Posterior vena cava (tissue), 2 donors: ENCODE data around the gene GNA14. TPM values are rescaled to one million over a fixed set of nuclear protein-coding genes. Genes with fewer than 3 reads are reported as not detected.
"Not testable (repeated sequence)": the region's sequence is repeated elsewhere in the genome, so short reads cannot be mapped to it uniquely, and the experiment has no call there.

Experiments
- DNase-seq: peaks from one replicate; pipeline ENCODE4 v3.0.0-alpha.2; 2020; ENCODE audit warnings: low spot score
- intact Hi-C, 2 donors: fragments of 100-400 bp; cut with DNase I; formaldehyde crosslinking; loops; one replicate each; pipeline versions ENCODE4 v1.14.1 to v1.14.2; 2022 to 2023
- total RNA-seq, 2 donors: library from RNA; stranded (reverse); fragmentation: NEBNext Ultra II Directional; extraction: Animal tissue kit (Norgen Biotek cat#: 25700); gene quantifications; one replicate each; pipeline ENCODE4 v1.2.1, GENCODE V29; 2021
- donor health status: DM: yes; HTN: yes; CAD: no.
- donor health status: DM: yes; HTN: yes; CAD: no.

GNA14 gene
- total RNA-seq, 2 donors from 2014 or later: 5.2 to 6.0 TPM

DNA sequence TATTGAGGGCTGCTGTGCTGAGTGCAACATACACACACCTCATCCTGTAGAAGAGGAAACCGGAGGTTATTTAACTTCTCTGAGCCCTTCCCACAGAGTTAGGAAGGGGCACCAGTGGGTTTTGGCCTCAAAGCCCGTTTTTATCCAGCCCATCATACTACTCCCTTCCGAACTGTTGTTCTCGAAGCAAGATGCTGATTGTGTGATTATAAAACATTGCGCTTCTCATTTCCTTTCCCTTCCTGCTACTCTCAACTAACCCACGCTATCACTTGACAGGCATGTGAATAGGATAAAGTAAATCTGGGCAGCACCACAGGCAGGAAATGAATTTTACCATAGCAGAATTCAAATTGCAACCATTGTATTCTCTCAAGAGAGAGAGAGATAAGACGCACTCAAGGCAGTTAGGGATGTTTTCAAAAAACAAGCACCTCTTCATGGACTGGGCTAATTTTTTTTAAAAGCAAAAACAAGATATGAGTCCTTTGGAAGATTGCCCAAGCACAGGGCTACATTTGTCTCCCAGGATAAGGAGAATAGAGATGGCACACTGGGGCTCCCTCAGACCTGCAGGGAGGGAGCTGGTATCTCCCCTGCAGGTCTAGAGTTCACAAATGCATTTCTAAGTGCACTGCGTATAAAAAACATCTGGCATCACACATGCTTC lies 52.6 kb downstream of the GNA14 start:
- intact Hi-C loops: no loop called here
- DNase-seq: no peak

DNA sequence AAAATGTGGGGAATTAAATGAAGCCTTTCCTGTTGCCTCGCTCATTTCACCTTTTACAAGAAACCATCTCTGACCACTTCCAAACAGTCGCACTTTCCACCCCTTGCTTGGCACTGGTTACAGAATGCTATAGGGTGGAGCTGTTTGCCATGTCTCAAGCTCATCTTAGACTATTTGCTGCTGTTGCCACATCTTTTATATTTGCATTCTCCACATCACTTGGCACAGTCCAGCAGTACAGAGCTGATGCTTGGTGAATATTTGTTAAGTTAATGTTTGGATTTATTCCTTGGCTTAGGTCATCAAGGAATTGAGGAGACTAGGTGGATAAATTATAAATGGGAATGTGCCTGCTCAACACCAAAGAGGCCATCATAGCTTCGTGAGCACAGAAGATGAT lies 53.2 kb downstream of the GNA14 start:
- DNase-seq: no peak
- intact Hi-C loops: no loop called here

DNA sequence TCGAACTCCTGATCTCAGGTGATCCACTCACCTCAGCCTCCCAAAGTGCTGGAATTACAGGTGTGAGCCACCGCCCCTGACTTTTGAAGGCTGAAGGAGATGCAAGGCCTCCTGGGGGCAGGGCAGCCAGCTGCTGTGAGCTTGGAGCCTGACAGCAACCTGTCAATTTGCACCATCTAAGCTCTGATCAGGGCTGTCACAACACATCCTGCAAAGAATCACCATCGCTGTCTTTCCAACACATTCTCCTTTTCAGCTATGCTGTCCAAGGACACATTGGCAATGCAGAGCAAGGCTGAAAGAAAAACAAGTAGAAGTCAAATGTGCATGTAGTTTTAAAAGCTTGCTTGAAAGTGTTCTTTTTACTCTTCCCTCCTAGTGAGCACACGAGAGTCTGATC lies 54.6 kb downstream of the GNA14 start:
- intact Hi-C loops: no loop called here
- DNase-seq: no peak

DNA sequence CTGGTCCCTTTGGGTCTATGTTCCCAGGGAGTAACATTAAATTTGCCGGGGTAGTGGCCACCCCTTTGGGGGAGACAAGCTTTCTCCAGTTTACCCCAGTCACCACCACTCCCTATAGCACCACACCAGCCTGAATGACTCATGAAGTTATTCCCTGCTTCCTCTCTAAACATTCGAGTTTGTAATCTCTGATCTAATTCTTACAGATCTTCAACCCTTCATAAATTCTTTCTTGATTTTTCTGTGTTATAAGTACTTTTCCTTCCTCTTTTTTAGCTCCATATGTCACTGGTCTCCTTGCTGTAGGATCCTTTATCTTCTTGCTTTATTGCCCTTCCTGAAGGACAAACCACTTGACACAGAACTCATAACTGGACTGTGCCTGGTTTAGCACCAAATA lies 55.6 kb downstream of the GNA14 start:
- intact Hi-C loops: no loop called here
- no peak for DNase-seq

DNA sequence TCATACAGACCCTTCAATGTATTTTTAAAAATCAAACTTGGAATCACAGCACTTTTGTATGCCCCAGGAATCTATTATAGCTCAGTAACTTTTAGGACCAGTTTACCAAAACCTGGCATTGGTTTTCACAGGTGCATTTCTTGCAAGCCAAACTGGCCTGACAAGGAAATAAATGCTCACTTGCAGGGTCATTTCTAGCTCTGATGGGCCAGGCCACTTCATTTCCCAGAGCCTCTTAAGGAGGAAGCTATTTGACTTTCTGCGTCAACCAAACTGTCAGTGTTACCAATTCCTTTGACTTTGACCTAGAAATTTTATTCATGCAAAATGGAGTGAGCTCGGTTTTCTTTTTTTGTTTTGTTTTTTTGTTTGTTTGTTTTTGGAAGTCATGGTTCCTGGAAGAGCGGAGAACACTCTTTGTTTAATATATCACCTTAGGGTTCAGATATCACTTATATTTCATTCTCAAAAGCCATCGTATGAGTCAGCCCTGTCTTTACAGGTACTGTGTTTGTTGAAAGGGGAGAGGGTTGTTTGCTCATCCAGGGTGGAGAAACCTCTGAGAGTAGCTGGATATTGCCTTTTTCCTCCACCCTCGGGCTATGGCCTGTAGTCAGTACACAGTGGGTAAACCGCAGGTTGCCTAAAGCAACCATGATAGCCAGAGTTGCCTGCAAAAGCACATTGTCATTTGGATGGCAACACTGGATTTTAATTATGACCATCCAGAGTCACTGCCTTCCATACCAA lies 58.9 kb downstream of the GNA14 start:
- intact Hi-C loops: no loop called here
- no peak for DNase-seq

DNA sequence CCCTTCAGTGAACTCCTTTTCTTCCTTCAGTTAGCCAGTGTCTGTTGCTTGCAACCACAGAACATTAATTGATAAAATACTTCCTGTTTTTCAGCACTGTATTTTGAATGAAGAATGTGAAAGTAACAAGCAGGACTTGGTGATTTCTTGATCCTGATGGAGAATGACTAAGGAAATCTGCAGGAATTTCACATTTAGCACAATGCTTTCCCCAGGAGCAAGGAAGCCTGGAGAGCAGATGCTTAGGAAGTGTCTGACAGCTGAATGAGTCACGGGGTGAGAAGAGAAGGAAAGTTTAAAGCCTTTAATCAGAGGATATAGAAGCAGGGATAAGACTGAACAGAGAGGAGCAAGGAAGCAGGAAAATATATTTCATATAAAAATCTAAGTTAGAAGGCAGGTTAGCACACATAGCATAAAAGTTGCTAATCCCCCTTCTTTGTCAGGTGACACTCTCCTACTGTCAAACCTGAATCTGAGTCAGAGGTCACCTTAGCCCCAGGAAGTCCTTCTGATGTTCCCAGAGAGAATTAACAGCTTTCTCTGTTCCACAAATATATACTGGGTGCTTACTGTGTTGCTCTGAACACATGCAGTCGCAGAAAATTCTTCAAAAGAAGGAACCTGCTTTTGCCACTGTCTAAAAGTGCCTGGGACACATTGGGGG lies 59.7 kb downstream of the GNA14 start:
- no peak for DNase-seq
- intact Hi-C loops: no loop called here

DNA sequence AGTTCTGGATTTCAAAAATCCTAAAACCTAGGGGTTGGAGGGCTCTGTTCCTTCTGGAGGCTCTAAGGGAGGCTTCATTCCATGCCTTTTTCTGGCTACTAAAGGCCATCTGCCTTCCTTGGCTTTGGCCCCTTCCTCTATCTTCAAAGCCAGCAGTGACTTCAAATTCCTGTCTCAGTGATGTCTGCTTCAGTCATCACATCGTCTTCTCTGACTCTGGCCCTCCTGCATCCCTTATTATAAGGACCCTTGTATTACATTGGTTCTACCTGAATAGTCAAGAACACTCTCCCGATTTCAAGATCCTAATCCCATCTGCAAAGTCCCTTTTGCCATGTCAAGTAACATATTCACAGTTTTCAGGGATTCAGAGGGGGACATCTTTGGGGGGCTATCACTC lies 60.3 kb downstream of the GNA14 start:
- intact Hi-C loops: no loop called here
- DNase-seq: no peak

DNA sequence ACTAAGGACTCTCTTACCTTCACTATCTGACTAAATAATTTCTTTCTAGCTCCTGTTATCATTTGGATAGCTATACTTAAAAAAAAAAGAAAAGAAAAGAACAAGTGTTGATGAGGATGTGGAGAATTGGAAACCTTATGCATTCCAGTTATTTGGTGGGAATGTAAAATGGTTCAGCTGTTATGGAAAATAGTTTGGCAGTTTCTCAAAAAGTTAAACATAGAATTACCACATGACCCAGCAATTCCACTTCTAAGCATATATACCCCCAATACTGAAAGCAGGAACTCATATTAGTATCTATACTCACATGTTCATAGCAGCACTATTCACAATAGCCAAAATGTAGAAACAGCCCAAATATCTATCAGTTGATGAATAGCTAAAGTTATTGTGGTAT lies 61.1 kb downstream of the GNA14 start:
- intact Hi-C loops: no loop called here
- DNase-seq: no peak

DNA sequence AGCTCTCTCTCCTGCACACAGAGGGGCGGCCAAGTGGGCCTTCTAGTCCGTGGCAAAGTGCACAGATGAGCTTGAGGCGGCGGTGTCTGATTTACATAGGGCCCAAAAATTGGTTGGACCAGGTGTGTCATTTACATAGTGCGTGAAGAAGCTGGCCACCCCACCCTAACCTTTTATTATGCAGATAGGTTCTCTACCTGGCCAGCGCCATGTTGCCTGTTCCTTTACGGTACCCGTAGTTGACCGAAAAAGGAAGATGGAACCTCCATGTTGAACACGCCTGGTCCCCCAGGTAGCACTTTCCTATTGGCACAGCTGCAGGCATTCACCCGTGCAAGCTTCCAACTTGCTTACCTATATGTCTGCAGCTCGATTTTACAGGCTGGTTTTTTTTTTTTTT lies 61.5 kb downstream of the GNA14 start:
- DNase-seq: no peak
- intact Hi-C loops: no loop called here

DNA sequence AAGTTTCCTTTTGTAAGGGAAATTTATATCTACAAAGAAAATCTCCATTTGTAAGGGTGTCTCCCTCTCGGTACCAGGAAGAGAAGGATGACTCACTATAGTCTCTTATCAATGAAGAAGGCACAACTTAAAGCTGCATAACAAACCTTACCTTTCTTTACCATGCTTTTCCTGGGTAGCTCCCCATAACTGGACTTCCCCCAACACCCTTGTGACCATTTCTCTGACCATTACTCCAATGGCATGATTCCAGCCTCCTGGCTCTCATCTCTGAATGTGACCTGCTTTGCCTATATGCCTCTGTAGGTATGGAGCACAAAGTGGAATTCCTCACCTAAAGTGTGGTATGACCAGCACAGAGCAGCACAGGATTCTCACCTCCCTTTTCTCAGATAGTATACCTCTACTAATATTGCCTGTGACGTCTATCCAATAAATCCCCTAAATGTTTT lies 62.8 kb downstream of the GNA14 start:
- intact Hi-C loops: no loop called here
- no peak for DNase-seq

DNA sequence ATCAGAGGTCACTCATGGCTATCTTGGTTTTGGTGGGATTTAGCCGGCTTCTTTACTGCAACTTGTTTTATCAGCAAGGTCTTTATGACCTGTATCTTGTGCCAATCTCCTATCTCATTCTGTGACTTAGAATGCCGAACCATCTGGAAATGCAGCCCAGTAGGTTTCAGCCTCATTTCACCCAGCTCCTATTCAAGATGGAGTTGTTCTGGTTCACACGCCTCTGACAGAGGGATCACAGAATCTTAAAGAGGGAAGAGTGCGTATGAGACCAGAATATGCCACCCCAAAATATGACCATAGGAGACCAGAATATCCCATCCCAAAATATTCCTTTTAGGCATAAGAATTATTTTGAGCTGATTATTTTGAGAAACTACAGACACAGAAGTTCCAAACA lies 63.2 kb downstream of the GNA14 start:
- intact Hi-C loops, DNase-seq: not testable (repeated sequence)

DNA sequence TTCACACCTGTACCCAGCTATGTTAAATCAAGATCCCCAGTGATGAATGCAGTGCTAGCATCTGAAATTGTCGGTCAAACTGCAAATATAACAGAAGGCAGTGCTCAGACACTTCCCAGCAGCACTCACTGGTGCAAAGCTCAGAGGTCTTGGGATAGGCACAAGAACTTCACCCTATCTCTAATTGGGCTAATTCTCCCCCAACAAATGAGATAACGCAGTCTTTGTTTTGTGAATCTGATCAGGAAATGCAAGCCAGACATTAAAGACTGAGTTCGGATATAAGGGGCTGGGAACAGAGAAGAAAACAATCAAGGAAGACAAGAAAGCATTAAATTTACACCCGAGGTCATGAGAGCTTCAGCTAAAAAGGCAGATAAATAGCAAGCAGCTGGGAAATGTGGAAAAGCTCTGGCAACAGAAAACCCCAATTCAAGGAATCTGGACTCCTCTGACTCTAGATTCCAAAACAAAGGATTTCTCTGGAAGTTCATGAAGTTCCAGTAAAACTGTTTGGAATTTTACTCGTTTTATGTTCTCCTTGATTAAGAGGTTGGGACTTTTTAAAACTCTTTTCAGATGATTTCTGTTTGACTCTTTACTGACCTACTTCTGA lies 65.1 kb downstream of the GNA14 start:
- intact Hi-C loops: no loop called here
- DNase-seq: no peak

DNA sequence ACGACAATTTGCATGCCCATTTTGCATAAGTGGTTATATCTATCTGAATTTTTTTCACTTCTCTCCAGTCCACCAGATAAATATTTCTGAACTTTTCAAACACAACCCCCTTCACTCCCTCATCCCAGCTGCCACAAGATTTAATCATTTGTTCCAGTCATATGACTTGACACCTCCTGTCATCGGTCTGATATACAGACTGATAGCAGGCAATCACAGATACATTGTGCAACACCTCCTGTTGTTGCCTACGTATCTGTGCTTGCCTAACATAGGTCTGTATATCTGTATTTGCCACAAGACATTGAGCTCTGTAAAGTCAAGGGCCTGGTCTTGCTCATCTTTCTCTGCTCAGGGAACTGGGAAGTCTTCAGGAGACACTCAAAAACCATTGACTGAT lies 65.6 kb downstream of the GNA14 start:
- no peak for DNase-seq
- intact Hi-C loops: no loop called here

DNA sequence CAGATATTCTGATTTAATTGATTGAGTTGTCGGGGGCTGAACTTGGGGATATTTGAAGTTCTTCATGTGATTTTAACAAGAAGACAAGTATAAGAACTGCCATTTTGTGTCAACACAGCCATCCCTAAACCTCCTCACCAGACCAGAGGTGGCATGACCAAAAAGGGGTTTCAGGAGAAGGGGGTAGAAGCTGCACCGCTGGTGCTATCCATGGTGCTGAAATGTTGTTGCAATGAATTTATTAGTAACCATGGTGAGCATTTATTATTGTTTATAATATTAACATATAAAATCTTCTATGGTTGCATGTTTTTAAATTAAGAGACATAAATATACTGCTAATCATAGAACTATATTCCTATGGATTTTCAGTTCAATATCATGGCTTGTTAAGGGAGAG lies 72.3 kb downstream of the GNA14 start:
- intact Hi-C loops: no loop called here
- DNase-seq: no peak

DNA sequence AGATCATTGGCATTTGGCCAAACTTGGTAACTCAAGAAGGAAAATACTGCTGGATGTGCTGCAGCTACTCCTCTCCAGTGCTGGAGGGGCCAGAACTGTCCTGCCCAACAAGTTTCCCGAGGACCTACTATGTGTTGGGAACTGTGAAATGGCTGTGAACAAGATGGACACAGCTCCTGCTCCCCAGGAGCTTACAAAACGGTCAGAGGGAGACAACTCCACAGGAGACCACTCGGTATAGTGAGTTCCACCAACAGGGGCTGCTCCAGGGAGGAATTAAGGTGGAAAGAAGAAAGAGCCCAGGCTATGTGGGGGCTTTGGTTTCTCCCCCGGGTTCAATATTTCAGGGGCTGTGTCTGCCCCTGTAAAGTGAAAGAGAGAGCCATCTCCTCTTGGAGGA lies 78.8 kb downstream of the GNA14 start:
- intact Hi-C loops: no loop called here
- DNase-seq: no peak

DNA sequence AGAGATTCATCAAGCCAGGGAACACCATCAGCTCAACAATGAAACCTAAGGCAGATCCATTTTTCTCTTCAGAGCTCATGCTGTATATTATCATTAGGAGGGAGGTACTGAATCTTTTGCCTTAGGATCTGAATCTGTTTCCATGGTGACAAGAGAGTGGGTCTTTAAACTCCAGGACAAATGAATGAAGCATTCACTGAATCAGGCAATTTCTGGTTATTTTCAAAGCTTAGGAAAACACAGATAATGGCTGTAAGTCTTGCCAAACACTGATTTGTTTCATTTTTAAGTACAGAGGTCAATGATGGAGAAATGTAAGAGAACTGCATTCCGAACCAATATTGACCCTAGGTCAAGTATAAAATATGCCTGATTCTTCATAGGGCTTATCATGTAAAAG lies 84.9 kb downstream of the GNA14 start:
- intact Hi-C loops: no loop called here
- DNase-seq: no peak

DNA sequence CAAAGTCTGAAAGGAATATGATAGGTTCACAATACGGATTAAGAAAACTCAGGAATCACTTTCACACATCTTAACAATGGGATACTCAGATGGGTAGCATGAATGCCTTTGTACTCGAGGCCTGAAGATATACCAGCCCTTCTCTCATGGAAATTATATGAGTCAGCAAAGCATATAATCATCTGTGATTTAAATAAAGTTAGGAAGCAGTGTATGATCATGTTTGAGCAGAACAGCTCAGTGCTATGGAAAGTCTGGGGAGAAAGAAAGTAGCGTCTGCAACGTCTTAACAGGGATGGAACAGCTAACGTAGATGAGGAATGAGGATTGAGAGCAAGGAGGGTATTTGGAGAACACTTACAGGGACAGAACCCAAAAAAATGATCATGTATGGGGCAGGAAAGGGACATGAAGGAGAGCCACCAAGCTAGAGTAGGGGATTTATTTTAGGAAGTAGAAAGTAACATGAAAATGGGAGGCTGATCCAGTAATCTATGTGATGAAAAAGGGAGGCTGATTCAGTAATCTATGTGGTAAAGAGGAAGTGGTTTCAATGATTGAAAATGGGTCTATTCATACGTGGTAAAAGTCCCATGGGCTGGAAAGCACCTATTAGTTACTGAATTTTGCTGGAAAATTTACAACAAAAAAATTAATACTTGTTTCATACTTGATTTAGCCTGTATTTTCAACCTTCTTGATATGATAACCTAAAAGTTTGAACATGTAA lies 85.9 kb downstream of the GNA14 start:
- no peak for DNase-seq
- intact Hi-C loops: no loop called here

DNA sequence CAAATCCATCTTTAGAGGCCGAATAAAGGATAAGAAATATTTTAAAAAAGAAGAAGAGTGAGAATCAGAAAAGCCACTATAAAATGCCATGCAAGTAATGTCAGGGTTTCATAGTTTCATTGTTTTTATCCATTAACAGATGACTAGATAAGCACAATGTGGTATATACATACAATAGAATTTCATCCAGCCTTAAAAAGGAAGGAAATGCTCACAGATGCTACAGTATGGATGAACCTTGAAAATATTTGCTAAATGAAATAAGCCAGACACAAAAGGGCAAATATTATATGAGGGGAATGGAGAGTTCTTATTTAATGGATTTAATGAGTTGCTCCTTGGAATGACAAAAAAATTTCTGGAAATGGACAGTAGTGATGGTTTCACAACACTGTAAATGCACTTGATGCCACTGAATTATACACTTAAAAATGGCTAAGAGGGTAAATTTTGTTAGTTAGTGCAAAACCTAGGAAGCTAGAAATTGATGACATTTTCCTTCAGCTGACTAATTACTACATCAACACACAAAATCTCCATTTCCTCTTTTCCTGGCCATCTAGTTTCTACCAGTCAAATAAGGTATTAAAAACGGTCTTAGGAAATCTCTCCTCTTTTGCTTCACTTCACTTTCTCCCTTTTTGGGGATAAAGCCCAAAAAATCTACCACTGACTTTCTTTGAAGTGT lies 86.6 kb downstream of the GNA14 start:
- intact Hi-C loops: no loop called here
- no peak for DNase-seq

DNA sequence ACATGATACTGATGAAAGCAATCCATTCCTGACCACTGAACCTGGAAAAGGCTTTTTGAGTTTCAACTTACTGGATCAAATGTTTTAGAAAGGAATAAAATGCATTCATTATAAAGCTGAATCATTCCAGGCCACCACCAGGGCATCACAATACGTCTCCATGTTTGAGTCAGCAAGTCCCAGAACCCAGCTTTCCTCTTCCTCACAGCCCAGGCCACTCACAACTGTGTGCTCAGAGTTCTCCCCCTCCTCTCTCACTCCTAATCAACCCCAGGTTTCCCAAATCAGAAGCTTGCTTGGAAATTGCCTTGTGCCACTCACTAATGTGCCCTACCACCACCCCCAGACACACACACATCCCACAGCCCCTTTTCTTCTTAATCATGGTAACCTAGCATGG lies 91.7 kb downstream of the GNA14 start:
- intact Hi-C loops: no loop called here
- no peak for DNase-seq
